Loucy (cell line): ENCODE measurements around the gene EREG.

Experiments used
- EZH2phosphoT487 ChIP-seq: fragments of 200-600 bp; IDR thresholded peaks from 2 replicates; pipeline ENCODE4 v1.6.1; 2018; ENCODE audit warnings: antibody characterized with exemption, mild to moderate bottlenecking, moderate library complexity, borderline replicate concordance
- TF ChIP-seq, protein P1 (sequence below): fragments of 200-600 bp; sonication (generic); conservative IDR thresholded peaks from 2 replicates; pipeline ENCODE4 v1.5.1; 2014; ENCODE audit warnings: mild to moderate bottlenecking, antibody characterized with exemption, low read length

DNA sequence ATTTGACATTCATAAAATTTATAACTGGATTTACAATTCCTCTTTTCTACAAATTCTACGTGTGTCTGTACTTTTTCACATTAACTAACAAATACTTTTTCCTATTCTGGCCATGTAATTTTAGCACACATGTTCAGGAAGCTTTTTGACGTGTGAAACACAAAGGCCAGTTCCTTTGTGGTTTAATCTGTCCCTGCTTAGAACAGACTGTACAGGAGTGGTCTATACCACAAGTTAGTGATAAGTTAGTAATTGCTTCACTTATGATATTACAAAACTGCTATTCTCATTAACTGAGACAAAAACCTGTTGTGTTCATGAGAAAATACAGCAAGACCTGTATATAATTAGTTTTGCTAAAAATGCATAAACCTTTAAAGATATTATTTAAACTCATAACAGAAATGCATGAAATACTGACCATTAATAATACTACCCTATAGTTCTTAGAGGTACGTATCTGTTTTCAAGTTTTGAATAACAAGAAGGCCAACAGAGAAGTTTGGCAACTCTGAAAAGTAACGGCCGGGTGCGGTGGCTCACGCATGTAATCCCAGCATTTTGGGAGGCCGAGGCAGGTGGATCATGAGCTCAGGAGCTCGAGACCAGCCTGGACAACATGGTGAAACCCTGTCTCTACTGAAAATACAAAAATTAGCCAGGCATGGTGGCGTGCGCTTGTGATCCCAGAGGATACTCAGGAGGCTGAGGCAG lies 66.3 kb downstream of the EREG start:
- TF ChIP-seq, protein P1, sequence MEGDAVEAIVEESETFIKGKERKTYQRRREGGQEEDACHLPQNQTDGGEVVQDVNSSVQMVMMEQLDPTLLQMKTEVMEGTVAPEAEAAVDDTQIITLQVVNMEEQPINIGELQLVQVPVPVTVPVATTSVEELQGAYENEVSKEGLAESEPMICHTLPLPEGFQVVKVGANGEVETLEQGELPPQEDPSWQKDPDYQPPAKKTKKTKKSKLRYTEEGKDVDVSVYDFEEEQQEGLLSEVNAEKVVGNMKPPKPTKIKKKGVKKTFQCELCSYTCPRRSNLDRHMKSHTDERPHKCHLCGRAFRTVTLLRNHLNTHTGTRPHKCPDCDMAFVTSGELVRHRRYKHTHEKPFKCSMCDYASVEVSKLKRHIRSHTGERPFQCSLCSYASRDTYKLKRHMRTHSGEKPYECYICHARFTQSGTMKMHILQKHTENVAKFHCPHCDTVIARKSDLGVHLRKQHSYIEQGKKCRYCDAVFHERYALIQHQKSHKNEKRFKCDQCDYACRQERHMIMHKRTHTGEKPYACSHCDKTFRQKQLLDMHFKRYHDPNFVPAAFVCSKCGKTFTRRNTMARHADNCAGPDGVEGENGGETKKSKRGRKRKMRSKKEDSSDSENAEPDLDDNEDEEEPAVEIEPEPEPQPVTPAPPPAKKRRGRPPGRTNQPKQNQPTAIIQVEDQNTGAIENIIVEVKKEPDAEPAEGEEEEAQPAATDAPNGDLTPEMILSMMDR = no peak
- no peak for TF ChIP-seq EZH2phosphoT487
